CD4-positive, alpha-beta T cell treated with Interleukin-15 for 4 hours (primary cell): ENCODE results near the gene CD80.

Experiments used
- DNase-seq: peaks from one replicate; pipeline ENCODE4 v3.0.0-alpha.2; 2020; ENCODE audit warnings: low spot score

Gene CD80

GRCh38 chr3:119543147-119543546 is 16.3 kb downstream of the CD80 start:
- DNase-seq: no peak

- no peak for DNase-seq
Observed at GRCh38 chr3:119542168-119542767, 17.1 kb downstream of the CD80 start.

DNA sequence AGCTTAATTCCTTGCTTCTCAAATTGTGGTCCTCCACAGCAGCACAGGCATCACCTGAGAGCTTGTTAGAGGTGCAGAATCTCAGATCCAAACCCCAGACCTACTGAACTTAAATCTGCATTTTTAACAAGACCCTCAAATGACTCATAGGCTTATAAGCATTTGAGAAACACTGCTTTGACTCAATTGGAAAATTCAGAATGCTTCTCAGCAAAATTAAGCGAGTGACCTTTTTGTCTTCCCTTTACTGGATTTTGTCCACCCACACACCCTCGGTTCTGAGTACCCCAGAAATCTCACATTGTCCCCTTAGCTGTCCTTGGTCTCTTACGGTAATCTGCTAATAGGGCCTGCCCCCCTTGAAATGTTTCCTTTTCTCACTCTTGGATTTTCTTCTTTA is 17.9 kb downstream of the CD80 start:
- DNase-seq: no peak

GRCh38 chr3:119538772-119539171 is 20.6 kb downstream of the CD80 start:
- DNase-seq: no peak

GRCh38 chr3:119536757-119537156 is 22.7 kb downstream of the CD80 start:
- no peak for DNase-seq

DNA sequence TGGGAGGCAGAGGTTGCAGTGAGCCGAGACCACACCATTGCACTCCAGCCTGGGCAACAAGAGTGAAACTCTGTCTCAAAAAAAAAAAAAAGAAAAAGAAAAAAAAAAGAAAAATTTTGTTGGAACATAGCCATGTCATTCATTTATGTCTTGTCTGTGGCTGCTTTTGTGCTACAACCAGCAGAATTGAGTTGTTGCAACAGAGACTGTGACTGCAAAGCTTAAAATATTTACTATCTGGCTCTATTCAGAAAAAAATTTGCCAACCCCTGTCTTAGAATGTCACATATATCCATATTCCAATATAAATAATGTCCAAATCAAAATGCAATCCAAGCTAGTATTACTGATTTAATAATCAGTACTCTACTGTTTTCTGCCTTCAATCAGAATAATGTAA is 25.1 kb downstream of the CD80 start:
- DNase-seq: no peak

DNA sequence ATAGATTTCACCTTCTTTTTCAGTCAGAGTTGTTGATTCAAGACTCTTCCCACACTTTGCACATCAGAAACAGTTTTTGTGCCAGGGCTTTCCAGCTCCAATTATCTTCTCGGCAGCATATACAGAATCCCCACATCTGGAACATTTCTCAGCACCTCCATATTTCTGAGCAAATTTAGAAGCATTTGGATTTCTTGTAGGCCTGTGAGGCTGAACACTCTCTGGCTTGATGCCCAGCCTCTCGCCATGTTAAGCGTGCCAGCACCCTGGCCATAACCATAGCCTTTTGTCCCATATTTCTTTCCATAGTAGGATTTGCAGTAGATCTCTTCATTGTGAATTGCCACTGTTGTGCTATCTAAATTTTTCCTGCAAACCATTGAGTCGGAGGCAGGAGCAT is 28.3 kb downstream of the CD80 start:
- DNase-seq: no peak

DNA sequence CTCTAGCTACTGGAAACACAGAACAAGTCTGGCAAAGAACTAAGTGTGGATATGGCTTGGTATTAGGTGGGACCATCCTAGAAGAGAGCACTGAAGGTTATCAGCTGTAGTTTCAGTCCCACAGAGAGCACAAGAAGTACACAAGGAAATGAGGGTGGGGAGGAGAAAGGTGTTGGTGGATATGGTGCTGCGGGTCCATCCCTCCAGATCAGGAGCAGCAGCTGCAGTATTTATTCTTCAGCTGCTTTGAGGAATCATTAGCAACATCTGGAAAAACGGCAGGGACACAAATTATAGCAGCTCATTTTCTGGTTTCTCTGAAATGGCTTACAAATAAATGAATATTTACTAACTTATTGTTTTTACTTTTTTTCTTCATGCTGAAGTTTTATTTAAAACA is 29.0 kb downstream of the CD80 start:
- DNase-seq: no peak

DNA sequence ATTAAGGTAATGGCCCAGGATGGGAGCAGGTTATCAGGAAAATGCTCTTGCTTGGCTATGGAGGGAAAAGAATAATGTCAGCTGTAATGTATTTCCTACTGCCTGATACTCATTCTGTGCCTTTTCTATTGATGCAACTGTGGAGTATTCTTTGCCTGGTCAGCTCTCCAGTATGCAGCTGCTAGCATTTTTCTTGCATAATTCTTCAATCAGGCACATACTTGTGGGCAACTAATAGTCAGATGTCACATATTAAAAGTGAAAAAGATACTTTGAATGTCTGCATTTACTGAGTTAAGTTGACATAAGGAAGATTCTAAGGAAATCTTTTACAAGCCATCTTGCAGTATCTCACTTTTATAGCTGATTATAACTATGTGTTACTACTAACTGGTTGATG is 29.5 kb downstream of the CD80 start:
- no peak for DNase-seq

DNA sequence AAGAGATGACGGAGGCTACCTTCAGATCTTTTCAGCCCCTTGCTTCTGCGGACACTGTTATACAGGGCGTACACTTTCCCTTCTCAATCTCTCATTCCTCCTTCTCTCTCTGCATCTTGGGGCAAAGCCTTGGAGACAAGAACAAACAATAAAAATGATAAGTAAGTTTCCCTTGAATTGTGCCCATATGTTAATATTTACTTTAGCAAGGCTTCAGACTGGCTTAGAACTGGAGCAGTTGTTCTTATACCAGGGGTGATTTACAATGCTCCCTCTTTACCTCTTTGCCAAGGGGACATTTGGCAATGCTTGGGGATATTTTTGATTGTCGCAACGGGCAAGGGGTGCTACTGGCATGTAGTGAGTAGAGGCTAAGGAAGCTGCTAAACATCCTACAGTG is 31.7 kb downstream of the CD80 start:
- DNase-seq: no peak

GRCh38 chr3:119524931-119525662 is 34.3 kb downstream of the CD80 start:
- DNase-seq: no peak

DNA sequence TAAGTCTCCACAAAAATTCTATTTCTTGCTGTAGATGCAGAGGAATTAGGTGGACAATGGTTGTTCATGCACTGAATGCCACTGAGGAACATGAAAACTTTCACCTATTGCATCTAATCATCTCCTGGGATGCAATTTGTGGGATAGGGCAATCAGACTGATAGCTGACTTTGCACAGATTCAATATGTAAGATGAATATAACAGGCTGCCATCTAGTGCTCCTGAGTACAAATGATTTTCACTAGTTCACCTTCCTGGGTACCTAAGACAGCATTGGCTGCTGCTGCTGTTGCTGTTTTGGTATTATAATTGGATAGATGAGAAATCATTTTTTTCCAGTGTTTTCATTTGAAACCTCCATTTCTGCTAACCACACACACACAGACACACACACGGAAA is 41.4 kb downstream of the CD80 start:
- no peak for DNase-seq

GRCh38 chr3:119517112-119517511 is 42.3 kb downstream of the CD80 start:
- no peak for DNase-seq

DNA sequence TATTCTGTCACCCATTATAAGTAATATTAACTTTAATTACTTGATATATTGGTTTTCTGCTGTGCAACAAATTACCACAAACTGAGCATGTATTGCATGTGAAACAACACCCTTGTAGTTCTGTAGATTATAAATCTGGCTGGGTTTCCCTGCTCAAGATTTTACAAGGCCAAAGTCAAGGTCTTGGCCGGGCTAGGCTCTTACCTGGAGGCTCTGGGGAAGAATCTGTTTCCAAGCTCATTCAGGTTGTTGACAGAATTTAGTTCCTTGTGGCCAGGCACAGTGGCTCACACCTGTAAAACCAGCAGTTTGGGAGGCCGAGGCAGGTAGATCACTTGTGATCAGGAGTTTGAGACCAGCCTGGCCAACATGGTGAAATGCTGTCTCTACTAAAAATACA is 44.8 kb downstream of the CD80 start:
- DNase-seq: no peak

GRCh38 chr3:119510690-119511089 is 48.7 kb downstream of the CD80 start:
- DNase-seq: no peak

DNA sequence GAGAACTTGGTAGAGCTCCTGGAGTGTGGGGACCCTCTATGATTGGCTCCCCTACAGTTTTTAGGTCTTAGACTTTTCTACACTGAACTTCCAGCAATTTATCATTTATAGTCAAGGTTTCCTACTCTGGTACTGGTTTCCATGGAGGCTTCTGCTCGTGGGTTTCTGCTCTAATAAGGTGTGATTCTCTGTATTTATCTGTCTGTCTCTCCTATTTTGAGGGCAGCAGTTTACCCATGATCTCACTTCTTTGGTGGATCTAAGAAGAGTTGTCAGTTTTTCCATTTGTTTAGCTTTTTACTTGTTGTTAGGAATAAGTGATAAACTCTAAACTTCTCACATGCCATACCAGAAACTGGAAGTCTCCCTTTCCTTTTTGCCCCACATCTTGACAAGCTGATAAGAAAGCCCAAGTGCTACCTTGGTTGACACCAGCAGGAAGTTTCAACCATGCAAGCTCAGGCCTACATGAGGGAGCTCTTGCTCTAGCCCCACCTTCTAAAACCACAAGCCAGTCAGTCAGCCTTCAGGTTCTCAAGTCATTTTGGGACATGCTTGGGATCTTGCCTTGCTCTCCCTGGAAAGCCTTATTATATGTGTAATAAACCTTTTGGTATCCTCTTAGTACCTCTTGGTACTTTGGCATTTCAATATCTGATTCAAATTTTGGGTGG is 51.1 kb downstream of the CD80 start:
- DNase-seq: peak; percentile 7

GRCh38 chr3:119507404-119507803 is 52.0 kb downstream of the CD80 start:
- DNase-seq: no peak

DNA sequence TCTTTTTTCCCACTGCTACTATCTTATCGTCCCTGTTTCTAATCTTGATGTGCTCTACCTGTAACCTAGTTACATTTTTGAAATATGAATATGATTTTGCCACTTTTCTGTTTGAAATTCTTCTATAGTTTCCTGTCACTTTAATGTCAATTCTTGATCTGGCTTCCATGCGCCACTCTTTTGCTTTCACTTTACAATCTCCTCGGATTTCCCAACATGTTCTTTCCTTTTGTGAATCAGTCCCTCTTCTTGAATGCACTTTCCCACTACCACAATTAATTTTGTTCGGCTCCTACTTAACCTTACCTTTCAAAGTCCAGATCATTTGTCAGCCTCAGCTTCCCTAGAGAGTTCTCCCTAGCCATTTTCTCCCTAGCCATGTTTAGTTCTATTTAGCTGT is 52.8 kb downstream of the CD80 start:
- DNase-seq: no peak

DNA sequence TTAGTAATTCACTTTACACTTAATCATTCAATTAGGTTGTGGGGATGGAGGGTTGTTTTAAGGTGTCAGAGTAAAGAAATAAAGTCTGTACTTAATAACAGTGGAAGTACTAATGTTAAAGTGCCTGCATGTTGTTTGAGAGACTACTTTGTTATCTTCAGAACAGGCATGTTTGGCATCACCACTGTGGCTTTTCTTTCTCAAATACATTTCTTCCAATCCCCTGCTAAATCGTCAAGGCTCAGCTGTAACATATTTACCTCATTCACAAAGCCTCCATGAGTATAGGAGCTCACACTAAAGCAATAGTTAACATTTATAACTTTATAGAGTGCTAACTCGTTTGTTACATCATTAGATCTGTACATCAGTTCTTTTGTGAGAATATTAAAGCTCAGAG is 58.5 kb downstream of the CD80 start:
- no peak for DNase-seq

- DNase-seq: no peak
Observed at GRCh38 chr3:119500265-119500664, 59.1 kb downstream of the CD80 start.

GRCh38 chr3:119498186-119499011 is 61.0 kb downstream of the CD80 start, which contains the start of gene TIMMDC1:
Gene TIMMDC1 (plus strand): TSS chr3:119498547. CDS start chr3:119498734, 187 bp downstream.
- peak; percentile 96 for DNase-seq

DNA sequence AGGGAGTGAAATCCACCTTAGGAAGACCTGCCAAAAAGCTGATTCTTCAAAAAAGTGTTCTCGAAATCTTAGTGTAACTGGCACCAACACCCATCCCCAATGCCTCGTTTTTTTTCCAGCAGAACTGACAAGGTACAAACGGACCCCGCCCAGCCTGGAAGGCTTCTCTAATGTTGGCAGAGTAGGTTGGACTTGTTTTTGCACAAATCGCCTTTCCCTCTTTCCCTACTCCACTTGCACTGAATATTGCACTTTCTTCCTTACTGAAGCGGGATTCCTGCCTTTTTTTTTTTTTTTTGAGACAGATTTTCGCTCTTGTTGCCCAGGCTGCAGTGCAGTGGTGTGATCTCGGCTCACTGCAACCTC is 61.6 kb downstream of the CD80 start:
- no peak for DNase-seq

GRCh38 chr3:119494597-119494996 is 64.8 kb downstream of the CD80 start:
- no peak for DNase-seq
